ENCODE results near the gene OSBPL6.

GRCh38 chr2:178279636-178280035 lies 85.3 kb downstream of the OSBPL6 start:
- TF ChIP-seq CTCF (IDR thresholded peaks at IDR 0.05) (no peak), POLR2A (IDR thresholded peaks at IDR 0.05) (no peak)

All from lower leg skin (tissue), 3 donors.